ENCODE results near the gene BSG.

DNA sequence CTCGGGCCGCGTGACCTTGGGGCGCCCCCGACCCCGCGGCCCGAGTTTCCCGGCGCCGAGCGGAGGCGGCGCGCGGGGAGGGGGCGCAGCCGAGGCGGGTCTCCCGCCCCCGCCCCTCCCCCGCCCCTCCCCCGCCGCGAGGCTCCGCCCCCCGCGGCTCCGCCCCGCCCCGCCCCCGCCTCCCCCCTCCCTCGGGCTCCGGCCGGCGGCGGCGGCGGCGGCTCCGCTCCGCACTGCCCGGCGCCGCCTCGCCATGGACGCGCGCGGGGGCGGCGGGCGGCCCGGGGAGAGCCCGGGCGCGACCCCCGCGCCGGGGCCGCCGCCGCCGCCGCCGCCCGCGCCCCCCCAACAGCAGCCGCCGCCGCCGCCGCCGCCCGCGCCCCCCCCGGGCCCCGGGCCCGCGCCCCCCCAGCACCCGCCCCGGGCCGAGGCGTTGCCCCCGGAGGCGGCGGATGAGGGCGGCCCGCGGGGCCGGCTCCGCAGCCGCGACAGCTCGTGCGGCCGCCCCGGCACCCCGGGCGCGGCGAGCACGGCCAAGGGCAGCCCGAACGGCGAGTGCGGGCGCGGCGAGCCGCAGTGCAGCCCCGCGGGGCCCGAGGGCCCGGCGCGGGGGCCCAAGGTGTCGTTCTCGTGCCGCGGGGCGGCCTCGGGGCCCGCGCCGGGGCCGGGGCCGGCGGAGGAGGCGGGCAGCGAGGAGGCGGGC is 17.4 kb downstream of the BSG start, which contains the start of gene HCN2:
- TF ChIP-seq POLR2AphosphoS5 (IDR thresholded peaks at IDR 0.05; ENCODE audit: low read depth, low read length): no peak
- no peak for TF ChIP-seq POLR2A (IDR thresholded peaks at IDR 0.05; ENCODE audit: low read depth, low read length)
